Stimulated activated CD8-positive, alpha-beta memory T cell treated with anti-CD3 and anti-CD28 coated beads, Interleukin-12 subunit alpha, Interleukin-12 subunit beta, amount 100 ng/mL, for 24 hours (primary cell): ENCODE results near the gene EPB41L4B.
"Not testable (repeated sequence)": the region's sequence is repeated elsewhere in the genome, so short reads cannot be mapped to it uniquely, and the experiment has no call there.

Source experiments
- DNase-seq: peaks from one replicate; pipeline ENCODE4 v3.0.0-alpha.2; 2020; ENCODE audit errors: extremely low read depth

EPB41L4B gene

DNA sequence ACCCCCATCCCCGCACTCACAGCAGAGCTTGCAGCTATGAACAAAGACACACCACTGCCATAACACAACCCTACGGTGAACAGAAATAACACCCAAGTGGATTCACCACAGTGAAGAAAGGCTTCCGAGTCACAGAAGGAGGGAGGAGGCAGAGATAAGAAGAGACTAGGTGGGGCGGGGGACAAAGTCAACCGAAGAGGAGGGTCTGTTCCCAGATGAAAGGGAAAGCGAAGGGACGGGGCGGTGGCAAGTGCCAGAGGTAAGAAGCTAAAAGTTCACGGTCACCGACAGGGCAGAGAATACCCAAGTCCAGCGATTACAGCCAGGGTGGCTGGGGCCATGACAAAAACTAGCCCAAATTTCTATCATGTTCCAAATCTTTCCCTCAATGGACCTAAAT lies 21.0 kb downstream of the EPB41L4B start:
- DNase-seq: no peak

DNA sequence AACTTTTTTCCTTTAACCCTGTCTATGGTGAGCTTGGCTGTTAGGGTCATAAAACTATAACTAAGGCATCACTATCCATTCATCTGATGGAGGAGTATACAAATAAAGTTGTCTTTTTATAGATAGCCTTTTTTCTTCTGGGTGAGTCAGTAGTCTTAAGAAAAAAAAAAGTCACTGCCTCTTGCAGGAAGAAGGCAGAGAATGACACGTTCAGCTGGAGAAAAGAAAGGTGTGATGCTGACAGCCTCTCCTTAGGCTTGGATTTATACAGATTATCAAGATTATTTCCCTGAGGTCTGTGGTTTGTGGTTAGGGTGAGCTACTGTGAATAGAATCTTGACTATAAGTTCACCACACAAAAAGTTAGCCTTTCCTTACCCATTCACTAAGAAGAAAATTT lies 23.0 kb downstream of the EPB41L4B start:
- DNase-seq: no peak

DNA sequence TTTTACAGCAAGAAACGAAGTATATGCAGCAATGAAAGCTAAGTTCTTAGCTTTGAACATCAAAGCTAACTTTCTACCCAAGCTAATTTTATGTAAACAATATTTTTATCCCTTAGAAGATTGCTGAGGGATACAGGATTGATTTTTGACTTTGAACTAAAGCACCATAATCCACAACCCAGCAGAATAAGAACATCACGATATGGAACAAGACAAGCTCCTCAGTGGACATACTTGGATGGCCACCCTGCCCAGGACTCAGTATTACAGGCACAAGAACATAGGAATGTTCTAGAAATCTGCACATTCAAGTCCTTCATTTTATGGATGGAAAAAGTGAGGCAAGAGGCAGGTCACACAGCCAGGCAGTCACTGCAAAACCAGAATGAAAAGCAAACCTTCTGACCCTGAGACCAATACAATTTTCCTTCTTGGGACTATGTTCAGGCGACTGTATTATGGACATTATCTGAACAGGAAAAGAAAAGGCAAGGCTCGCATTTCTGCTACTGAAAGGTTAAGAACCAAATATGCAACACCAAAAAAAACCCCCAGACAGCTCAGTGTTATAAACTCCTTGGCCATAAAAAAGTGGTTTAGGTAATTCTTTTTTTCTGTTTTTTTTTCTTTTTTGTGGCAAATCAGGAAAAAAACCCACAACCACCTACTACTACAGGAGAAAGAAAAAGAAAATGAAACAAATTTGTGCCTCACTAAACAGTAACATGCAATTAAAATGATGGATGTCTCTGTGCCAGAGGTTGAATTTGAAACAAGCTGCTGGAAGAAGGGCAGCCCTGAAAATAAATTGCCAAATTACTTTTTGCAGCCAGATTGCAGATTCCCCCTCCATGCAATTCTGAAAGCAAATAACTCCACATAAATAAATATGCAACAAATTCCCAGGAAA lies 25.4 kb downstream of the EPB41L4B start:
- no peak for DNase-seq

DNA sequence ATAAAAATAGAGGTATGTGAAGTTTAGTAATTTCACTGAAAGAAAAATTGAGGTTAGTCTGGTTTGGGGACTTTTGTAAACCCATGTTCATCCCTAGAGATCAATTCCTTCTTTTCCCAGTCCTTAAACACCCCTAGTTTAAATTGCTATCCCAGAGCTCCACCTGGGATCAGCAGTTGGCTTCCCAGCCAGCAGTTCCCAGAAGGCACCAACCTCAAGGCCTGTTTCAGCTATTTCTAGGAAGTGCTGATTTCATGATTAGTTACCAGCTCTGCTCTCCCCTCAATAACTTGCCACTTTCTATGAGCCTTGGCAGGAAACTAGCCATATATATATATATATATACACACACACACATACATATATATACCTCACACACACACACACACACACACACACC lies 30.5 kb downstream of the EPB41L4B start:
- no peak for DNase-seq

DNA sequence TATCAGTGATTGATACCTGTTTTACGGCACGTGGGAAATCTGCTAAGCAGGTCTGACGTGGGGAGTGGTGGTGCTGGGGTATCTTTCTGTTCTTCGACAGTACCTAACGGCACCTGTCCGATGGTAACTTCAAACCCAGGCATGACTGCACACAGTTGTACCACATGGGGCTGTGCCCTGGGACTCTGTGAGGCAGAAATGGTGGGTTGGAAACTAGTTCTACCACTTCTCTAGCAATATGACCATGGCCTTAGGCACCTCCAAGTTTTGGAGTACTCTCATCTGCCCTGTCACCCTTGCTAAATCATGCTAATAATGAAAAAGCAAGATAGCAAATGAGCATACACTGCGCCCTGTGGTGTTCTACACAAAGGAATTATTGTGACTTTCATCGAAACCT lies 30.9 kb downstream of the EPB41L4B start:
- DNase-seq: no peak

DNA sequence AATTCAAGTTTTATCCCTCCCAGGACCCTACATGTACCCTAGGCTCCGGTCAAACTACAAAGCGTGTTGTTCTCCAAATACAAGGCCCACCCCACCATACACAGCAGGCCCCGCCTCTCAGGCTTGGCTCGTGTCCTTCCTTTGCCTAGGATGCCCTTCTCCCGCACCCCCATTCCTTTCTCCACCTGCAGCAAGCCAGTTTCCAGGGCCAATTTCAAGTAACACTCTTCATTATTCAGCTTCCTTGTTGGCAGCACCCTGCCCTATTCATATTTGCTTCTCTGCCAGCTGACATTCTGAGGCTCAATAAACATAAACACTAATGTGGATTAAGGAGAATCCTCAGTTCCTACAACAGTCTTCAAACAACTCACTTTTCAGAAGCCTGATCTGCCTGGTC lies 31.7 kb downstream of the EPB41L4B start:
- no peak for DNase-seq

DNA sequence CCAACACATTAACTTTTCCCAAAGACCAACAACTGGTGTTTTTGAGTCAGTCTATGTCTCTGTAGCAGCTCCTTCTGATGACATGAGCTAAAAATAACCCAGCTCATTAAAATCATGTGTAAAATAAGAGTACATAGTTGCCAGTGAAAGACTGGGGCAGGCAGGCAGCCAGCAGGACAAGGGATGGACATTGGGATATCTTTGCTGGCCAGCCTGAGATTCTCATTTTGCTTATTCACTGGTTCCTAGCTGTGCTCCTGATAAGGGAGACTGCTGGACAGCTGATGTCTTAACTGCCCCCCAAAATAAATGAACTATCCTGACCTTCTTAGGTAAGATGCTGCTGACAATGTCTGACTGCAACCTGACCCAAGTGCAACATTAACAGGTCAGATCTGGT lies 33.9 kb downstream of the EPB41L4B start:
- DNase-seq: no peak

DNA sequence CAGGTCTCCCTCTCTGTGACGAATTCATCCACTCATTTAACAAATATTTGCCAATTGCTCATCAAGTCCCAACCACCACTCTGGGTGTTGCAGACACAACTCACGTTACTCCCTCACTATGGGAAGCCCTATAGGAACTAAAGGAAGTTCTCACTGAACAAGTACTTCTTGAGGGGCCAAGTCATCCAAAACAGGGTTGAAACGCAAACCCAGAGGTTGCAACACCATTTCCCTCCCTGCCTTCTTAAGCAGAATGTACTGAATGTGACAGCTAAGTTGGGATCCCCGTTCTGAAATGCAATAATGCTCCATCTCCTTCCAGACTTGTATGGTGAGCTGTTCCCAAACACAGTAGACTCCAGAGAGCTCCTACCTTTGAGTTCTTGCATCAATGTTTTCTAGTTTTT lies 34.3 kb downstream of the EPB41L4B start:
- no peak for DNase-seq

DNA sequence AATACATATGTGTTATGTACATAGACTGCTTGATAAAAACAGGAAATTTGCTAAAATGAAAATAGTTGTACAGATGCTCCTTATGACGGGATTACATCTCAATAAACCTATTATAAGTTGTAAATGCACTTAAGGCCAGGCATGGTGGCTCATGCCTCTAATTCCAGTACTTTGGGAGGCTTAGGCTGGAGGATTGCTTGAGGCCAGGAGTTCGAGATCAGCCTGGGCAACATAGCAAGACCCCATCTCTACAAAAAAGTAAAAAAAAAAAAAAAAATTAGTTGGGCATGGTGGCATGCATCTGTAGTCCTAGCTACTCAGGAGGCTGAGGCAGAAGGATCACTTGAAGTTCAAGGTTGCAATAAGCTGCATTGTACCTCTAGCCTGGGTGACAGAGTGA lies 37.2 kb downstream of the EPB41L4B start:
- not testable (repeated sequence) for DNase-seq

DNA sequence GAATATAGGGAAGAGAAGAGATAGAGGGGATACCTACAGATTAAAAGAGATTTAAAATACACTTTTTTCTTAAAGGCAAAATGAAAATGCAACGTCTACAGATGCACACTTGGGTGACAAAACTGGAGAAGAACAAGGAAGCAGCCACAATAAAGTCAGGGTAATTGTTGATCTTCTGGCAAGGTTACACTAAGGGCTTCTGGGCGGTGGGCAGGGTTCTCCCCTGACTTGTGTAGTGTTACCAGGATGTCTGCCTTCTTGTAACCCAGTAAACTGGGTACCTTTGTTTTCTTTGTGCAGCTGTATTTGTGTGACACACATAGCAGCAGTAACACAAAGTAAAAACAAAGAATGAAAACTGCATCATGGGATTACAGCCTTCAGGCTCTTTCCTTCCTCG lies 37.8 kb downstream of the EPB41L4B start:
- DNase-seq: no peak

DNA sequence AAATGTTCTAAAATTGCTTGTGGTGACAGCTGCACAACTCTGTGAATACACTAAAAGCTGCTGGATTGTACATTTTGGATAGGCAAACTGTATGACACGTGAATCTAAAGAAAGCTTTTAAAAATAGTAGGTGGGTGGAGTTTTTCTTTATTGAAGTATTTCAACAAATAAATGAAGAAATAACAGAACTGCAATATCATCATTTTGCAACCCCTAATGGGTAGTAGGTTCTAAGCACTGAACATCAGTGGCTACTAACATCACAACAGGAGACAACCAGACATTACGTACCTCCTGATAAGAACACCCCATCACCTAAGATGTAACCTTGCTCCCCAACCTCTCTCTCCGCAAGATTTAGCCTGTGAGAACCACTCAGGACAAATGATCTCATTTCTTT lies 38.6 kb downstream of the EPB41L4B start:
- DNase-seq: no peak

DNA sequence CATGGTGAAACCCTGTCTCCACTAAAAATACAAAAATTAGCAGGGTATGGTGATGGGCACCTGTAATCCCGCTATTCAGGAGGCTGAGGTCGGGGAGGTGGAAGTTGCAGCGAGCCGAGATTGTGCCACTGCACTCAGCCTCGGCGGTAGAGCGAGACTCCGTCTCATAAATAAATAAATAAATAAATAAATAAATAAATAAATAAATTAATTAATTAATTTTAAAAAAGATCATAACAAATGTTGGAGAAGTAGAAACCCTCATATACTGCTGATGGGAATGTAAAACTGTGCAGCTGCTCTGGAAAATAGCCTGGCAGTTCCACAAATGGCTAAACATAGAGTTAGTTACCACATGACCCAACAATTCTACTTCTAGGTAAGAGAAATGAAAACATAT lies 39.3 kb downstream of the EPB41L4B start:
- no peak for DNase-seq

DNA sequence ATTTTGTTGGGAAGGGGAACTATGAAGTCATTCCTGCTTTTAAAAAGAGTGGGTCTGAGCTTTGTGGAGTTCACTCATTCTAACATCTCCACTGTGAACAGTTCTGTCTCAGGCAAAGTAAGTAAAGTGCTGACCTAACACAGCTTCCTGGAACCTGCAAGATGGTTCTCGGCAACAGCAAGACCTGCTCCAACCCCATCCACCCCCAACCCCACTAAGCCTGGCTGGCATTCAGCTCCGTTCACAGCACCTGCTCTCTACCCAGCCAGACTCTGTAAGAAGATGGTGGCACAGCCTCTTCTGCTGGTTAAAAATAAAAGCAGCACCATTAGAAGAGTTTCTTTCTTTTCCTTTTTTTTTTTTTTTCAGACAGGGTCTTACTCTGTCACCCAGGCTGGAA lies 42.0 kb downstream of the EPB41L4B start:
- DNase-seq: no peak

DNA sequence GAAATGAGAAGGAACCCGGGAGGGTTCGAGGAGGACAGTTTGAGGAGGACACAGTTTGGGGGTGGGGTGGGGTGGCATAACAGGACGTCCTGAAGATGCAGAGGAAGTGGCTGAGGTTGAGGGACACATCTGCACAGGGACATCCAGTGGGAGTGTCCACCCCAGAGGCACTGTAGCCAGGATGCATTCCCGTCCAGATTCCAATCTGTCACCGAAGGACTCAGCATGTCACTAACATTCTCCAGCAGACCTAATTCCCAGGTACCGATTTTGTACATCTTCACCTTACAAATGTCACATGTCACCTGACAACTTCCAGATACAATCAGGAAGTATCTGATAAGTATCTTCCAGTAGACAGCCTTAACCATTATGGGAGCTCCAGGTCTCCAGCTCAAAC lies 42.6 kb downstream of the EPB41L4B start:
- no peak for DNase-seq

DNA sequence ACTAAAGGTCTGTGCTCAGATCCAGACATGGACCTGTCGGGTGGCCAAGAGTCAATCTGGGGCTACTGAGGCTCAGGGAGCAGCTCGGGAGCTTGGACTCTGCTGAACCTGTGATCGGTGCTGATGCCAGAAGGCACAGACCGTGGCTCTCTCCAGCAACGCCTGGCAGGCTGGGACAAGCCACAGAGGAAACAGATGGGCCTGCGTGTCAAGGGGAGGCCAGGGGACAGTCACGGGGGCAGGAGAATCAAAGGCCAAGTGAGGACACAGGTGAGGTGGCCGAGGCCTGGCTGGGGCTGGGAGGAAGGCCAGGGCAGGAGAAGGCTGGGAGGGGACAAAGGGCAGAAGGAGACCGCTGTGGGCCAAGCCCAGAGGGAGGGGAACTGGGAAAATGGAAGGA lies 43.4 kb downstream of the EPB41L4B start:
- no peak for DNase-seq

DNA sequence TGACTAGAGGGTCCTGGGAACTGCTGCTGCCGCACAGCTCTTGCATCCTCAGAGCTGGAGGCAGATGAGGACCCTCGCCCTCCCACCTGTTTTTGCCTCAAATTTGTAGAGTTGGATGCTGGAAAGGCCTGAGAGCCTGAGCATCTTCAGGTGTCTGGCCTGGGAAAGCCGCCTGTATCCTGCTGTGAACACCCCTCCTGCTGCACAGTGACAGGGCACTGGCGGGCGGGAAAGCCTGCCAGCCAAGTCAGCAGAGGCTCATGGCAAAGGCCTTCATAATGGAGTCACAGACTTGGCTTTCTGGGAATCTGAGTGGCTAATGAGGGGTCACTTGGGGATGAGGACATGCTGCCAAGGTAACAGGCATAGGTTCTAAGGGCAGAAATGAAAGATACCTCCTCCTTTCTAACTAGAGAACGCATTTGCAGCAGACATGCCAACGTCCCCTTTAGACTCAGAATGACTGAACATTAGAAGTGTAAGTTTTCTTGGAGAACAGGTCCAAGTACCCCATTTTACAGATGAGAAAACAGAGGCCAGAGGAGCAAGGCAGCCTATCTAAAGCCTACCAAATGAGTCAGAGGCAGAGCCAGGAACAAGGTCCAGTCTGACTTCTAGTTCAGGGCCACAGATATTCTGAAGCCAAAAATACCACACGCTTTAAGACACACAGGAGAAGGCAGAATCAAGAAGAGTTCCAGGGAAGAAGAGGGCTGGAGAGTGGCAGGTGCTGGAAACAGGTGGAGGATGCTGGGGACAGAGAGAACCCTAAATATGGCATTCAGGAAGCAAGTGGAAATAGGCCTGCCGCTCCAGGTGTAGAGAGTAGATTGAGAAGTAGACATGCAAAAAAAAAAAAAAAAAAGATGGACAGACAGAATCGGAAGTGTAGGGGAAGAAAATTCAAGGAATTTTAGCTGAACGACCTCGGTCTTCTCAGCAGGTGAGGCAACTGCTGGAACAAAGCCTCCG lies 44.1 kb downstream of the EPB41L4B start:
- no peak for DNase-seq

DNA sequence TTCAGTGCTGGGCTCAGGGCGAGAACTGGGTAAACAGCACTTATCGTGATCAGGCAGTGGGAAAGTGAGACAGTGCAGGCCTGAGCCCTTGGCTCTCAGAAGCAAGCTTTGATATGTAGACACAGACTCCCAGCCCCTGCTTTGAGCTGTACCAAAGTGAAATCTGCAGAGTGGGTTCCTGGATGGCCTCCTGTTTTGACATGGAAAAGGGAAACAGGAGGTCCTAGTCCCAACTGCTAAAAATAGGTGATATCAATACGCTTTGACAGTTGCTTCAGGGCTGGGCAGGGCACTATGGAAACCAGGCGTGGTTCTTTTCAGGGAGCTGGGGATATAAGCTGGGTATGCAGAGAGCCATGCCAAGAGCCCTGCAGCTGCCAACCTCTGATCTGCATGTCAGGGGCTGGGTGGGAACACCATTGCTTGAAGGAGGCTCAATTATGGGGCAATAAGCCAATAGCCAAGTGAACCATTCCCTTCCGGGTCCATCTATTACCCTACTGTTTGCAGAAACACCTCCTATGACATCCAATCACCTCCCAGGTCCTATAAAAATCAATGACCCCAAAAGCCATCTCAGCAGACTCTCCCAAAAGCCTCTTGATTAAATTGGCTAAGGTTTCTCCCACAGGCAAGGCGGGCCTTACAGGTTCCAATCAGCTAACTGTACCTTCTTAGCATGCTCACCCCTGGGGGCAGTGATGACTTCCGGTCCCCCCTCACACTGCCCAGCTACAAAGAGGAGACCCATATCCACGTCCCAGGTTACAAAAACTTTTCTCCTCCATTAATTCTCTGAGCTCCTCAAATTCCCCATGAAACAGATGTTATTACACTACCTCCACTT lies 45.8 kb downstream of the EPB41L4B start:
- DNase-seq: no peak

DNA sequence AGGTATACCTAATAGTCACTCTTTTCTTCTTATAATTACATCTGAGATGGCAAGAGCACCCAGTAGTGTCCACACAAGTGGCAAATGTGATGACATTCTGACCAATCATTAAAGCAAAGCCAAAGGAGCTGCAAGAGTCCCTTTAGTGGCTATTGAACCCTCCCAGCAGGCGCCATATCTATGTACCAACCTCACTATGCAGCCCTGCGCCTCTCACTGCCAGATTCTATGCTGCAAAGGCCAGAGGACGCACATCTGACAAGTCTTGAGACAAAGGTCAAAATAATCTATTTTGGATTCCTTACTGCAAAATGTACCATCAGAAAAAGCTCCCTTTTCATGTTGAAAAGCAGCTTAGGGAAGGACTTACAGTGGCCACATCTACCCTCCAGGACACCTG lies 47.0 kb downstream of the EPB41L4B start:
- DNase-seq: no peak

DNA sequence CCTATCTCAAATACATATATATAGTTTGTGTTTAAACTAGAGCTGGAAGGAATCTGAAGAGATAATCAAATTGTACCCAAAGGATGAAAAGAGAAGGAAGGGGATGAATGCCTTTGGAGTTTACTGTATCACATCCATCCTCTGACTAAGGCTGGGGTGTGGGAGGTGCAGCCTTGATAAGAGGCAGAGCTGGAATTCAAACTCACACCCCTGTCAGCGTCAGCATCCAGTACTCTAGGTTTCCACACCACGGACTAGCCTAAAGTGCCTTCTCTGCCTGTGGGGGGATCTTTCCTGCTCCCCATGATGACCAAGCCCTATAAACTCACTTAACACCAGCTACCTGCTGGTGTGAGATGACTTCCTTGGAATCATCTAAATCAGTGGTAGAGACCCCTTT lies 48.1 kb downstream of the EPB41L4B start:
- DNase-seq: no peak

DNA sequence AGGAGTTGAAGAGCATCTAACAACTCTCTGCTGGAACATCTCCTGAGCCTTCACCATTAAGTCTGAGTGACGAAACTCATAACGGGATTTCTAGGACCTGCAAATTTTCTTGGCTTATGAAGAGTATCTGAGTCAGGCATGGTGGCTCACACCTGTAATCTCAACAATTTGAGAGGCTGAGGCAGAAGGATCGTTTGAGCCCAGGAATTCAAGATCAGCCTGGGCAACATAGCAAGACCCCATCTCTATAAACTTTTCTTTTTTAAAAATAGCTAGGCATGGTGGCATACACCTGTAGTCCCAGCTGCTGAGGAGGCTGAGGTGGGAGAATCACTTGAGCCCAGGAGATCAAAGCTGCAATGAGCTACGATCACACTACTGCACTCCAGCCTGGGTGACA lies 48.8 kb downstream of the EPB41L4B start:
- DNase-seq: no peak

DNA sequence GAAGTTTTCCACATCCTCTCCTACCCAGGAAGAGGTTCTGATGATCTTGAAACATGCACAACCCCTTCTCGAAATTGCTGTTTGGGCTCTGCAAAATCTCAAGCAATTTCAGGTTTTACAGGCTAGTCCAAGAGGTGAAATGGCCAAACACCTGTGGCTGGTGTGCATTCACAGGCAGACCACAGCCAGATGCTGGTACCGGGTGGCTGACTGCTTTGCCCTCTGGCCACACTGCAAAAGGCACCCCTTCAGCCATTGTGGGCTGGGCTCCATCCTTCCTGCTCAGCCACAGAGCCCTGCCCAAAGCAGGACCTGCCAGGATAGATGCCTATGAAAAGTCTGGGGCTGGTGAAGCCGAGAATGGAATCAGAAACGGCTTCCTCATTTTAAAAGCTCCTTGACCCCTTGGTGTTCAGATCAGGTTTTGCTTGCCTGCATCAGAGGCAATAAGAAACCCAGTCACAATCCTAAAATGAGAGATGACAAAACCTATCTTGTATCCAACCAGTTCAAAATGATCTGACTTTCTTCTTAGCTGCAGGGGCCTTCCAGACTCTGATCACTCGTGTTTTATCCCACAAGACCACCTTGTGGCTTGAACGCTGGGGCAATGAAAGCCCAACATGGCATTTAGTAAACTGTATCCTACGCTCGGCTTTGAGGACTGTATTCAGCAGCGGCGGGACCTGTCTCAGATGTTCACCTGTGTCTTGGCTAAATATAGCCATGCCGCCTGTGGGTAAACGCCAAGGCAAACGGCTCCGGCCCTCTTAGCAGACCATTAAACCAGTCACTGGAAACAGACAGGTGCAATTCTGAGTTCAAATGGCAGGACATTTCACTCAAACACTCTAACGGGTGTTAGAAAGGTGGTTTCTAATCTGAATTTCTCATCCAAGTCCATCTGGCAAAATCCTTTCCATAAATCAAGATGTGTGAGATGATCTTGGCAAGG lies 49.6 kb downstream of the EPB41L4B start:
- DNase-seq: no peak
